Kidney (tissue), 14 donors: ENCODE data around the gene ATP2A3. TPM values are rescaled to one million over a fixed set of nuclear protein-coding genes. Genes with fewer than 3 reads are reported as not detected.
A peak's percentile ranks its signal among the peaks of the same experiment; 100 is the strongest.

Experiments
- DNase-seq, 5 donors: peaks; one replicate each; pipeline ENCODE4 v3.0.0-alpha.2; 2013 to 2020
- FAIRE-seq: peaks from 2 replicates; lab custom pipeline; 2012; peaks lifted over from hg19 to GRCh38; lab: Jason Lieb, UNC
- H3K27ac ChIP-seq, 2 donors: one replicate each; pipeline ENCODE4 v1.7.0; 2013; ENCODE audit warnings: low read depth in 2 of 2, low read length in 2 of 2, inconsistent platforms in 1 of 2
- H3K27me3 ChIP-seq: one replicate; pipeline ENCODE4 v1.7.1; 2013; ENCODE audit warnings: low read length, inconsistent platforms; ENCODE audit not compliant: control insufficient read depth, insufficient read depth
- H3K36me3 ChIP-seq, 3 donors: one replicate each; pipeline versions ENCODE4 v1.7.0 to v1.7.1; 2013; ENCODE audit warnings: low read length in 3 of 3, control low read depth in 1 of 3, inconsistent platforms in 1 of 3; ENCODE audit not compliant: insufficient read depth in 3 of 3, control insufficient read depth in 2 of 3
- H3K4me1 ChIP-seq, 3 donors: one replicate each; pipeline versions ENCODE4 v1.7.0 to v1.7.1; 2013; ENCODE audit warnings: low read length in 3 of 3, inconsistent platforms in 1 of 3, low read depth in 1 of 3; ENCODE audit not compliant: control insufficient read depth in 2 of 3, insufficient read depth in 2 of 3
- H3K4me3 ChIP-seq, 3 donors: one replicate each; pipeline versions ENCODE4 v1.7.0 to v1.8.1; 2013; ENCODE audit warnings: low read length in 3 of 3, control low read depth in 1 of 3, inconsistent platforms in 1 of 3
- H3K9ac ChIP-seq, 3 donors: one replicate each; pipeline versions ENCODE4 v1.7.0 to v1.7.1; 2013; ENCODE audit warnings: low read length in 3 of 3, control low read depth in 1 of 3, inconsistent platforms in 1 of 3
- H3K9me3 ChIP-seq, 3 donors: one replicate each; pipeline versions ENCODE4 v1.7.0 to v1.7.1; 2013; ENCODE audit warnings: low read length in 3 of 3, control low read depth in 1 of 3, inconsistent platforms in 1 of 3; ENCODE audit not compliant: control insufficient read depth in 2 of 3, insufficient read depth in 1 of 3
- CTCF ChIP-seq: IDR thresholded peaks from 3 replicates; pipeline ENCODE4 v1.5.1; 2012; ENCODE audit warnings: mild to moderate bottlenecking, moderate library complexity, borderline replicate concordance; ENCODE audit not compliant: insufficient read depth; ENCODE audit errors: extremely low read depth
- intact Hi-C: fragments of 100-400 bp; cut with DNase I; formaldehyde crosslinking; loops from one replicate; pipeline ENCODE4 v1.11.1; 2022
- polyA plus RNA-seq: library from polyadenylated mRNA; stranded (reverse); fragments of 350-450 nt; fragmentation: Illumina TruSeq; extraction: RNeasy Lipid Tissue Mini Kit (QIAGEN cat#74804); gene quantifications from one replicate; pipeline ENCODE4 v1.2.3, GENCODE V29; 2014; ENCODE audit warnings: low read depth, low replicate concordance; ENCODE audit not compliant: insufficient read depth
- total RNA-seq: library from RNA; stranded (reverse); fragmentation: NEBNext Ultra II Directional; extraction: Animal tissue kit (Norgen Biotek cat#: 25700); gene quantifications from one replicate; pipeline ENCODE4 v1.2.1, GENCODE V29; 2021
- donor health status: control.
- donor health status: control.
- donor health status: control.
- donor health status: control.
- donor health status: control.
- donor health status: DM: yes; HTN: yes; CAD: no.
- donor health status: Normal renal cell carcinoma (clear cell type).

ATP2A3 gene
- total and polyA plus RNA-seq, 2 donors from 2014 or later, result 9.4 to 52.1 TPM

GRCh38 chr17:3947318-3947810, 16.9 kb downstream of the ATP2A3 start:
- Histone ChIP-seq H3K9ac (no peak overlapping the region), H3K4me3 (no peak overlapping the region), H3K4me1 (peaks cover 0 to 5% (median 0%) of the 10 kb centered on the region in 3 donors), H3K27ac (no peak overlapping the region), H3K9me3 (no peaks in the 10 kb centered on the region), H3K36me3 (no peaks in the 10 kb centered on the region), H3K27me3 (no peaks in the 10 kb centered on the region)
- intact Hi-C loops, result loop anchor here (10.0 kb wide), 1 partner anchor 57 kb away; no protein-coding TSS in a partner anchor
- peak in 1 of 5 donors; percentile 66 for DNase-seq
- TF ChIP-seq CTCF, result no peak
- FAIRE-seq, result no peak

DNA sequence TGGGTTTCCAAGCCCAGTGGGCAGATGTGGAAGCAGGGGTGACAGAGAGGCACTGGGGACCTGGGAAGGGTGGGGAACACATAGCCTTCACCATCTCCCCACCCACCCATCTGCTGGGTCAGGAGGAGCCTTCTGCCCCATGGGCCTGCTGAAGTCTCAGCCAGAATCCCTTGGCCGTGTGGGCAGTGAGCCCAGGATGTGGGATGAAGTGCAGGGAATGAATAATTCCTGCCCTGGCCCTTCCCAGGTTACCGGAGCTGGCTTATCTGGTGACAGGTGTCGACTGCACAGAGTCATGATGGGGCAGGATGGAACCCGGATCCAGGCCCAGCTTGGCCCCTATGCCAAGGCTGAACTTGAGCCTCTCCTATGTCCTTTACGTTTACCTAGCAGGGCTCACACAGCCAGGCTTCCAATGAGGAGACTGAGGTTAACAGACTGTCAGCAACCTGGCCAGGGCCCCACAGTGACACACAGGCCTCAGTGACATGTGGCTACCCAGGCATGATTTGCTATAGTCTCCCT, 17.5 kb downstream of the ATP2A3 start:
- Histone ChIP-seq H3K27ac (no peak overlapping the region), H3K9ac (no peak overlapping the region), H3K9me3 (no peaks in the 10 kb centered on the region), H3K36me3 (no peaks in the 10 kb centered on the region), H3K27me3 (no peaks in the 10 kb centered on the region), H3K4me3 (no peak overlapping the region), H3K4me1 (peaks cover 0 to 5% (median 0%) of the 10 kb centered on the region in 3 donors)
- intact Hi-C loops, result loop anchor here (10.0 kb wide), 1 partner anchor 58 kb away; no protein-coding TSS in a partner anchor
- FAIRE-seq (no peak), DNase-seq (no peak)
- no peak for TF ChIP-seq CTCF

DNA sequence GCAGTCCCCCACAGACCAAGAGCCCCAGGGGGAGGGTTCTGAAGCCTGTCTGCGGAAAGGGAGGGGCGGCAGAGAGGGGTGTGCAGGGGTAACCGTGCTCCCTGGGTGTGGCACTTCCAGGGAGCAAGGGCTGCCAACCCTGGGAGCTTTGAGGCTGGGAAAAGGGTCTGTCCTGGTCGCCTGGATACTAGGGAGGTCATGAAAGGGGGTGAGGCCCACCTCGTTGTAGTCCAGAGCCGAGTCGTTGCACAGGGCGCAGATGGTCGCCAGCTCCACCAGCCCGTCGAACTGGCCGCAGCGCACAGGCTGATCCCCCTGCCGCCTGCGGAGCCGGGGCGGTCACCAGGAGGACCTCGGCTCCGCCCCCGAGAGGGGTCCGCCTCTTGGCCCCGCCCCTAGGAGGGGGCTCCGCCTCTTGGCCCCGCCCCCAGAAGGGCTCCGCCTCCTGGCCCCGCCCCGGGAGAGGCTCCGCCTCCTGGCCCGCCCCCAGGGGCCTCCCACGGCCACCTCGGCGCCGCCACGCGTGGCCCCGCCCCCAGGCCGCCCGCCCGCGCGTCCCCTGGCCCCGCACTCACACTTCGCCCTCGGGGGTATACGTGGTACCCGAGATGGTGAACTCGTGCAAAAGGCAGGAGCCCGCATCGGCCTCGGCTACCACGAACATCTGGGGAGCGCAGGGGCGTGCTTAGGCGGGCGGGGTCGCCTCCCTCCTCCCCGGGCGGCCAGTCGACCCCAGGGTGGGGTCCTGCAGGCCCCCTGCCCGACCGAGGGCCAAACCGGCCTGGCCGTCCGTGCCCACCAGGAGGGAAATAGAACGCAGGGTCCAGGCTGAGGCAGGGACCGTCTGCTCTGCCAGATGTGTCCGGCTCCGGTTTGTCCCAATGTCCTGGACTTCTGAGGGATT, 19.5 kb downstream of the ATP2A3 start:
- DNase-seq (peak; percentile 71 to 90 (median 83)), FAIRE-seq (no peak)
- peaks cover 0 to 5% (median 0%) of the 10 kb centered on the region in 3 donors for H3K4me1 ChIP-seq
- H3K9me3 ChIP-seq, result no peaks in the 10 kb centered on the region
- intact Hi-C loops, result loop anchor here (10.0 kb wide), 1 partner anchor 60 kb away; no protein-coding TSS in a partner anchor
- H3K36me3 ChIP-seq, result no peaks in the 10 kb centered on the region
- no peak overlapping the region for H3K4me3 ChIP-seq
- no peak overlapping the region for H3K9ac ChIP-seq
- H3K27me3 ChIP-seq, result no peaks in the 10 kb centered on the region
- TF ChIP-seq CTCF, result no peak
- H3K27ac ChIP-seq, result no peak overlapping the region
